ENCODE data around the gene NUP214. TPM values are rescaled to one million over a fixed set of nuclear protein-coding genes. Genes with fewer than 3 reads are reported as not detected.
"Not testable (repeated sequence)": the region's sequence is repeated elsewhere in the genome, so short reads cannot be mapped to it uniquely, and the experiment has no call there.

Gene NUP214
- total RNA-seq, 4 donors from 2014 or later: 17.4 to 45.4 (median 31.1) TPM

- peaks cover 0 to 24% (median 0%) of the 10 kb centered on the region in 3 donors for H3K36me3 ChIP-seq
- 90 to 98% methylated on average over 4 to 8 of the region's 33 CpGs for WGBS, 2 donors
- no peak overlapping the region for H3K27ac ChIP-seq
- no peaks in the 10 kb centered on the region for H3K9me3 ChIP-seq
- no peaks in the 10 kb centered on the region for H3K27me3 ChIP-seq
- DNase-seq: no peak
- H3K4me3 ChIP-seq: no peak overlapping the region
- H3K4me1 ChIP-seq: peaks cover 4 to 15% (median 7%) of the 10 kb centered on the region in 3 donors
- TF ChIP-seq POLR2A (IDR thresholded peaks at IDR 0.05) (no peak), CTCF (IDR thresholded peaks at IDR 0.05) (no peak)
- intact Hi-C loops (cut with DNase I): no loop called here
These were observed 135.5 kb downstream of the NUP214 start for GRCh38 chr9:131260751-131261452.

- intact Hi-C loops (cut with DNase I): no loop called here
- no peak for TF ChIP-seq POLR2A (IDR thresholded peaks at IDR 0.05)
- TF ChIP-seq CTCF (IDR thresholded peaks at IDR 0.05): no peak
- Histone ChIP-seq H3K4me1 (peaks cover 0 to 18% (median 3%) of the 10 kb centered on the region in 3 donors), H3K9me3 (no peaks in the 10 kb centered on the region), H3K27ac (no peak overlapping the region), H3K27me3 (no peaks in the 10 kb centered on the region), H3K36me3 (peaks cover 0 to 24% (median 0%) of the 10 kb centered on the region in 3 donors), H3K4me3 (no peak overlapping the region)
- WGBS, 2 donors: 77 to 84% methylated on average over 12 to 13 of the region's 13 CpGs
- no peak for DNase-seq
These were observed 137.1 kb downstream of the NUP214 start for GRCh38 chr9:131262327-131263032.

GRCh38 chr9:131263033-131263343 lies 137.6 kb downstream of the NUP214 start:
- H3K27ac ChIP-seq; H3K4me3 ChIP-seq; H3K9me3 ChIP-seq; DNase-seq; H3K27me3 ChIP-seq; intact Hi-C loops (cut with DNase I): not testable (repeated sequence)
- Histone ChIP-seq H3K36me3 (peaks cover 0 to 24% (median 0%) of the 10 kb centered on the region in 3 donors), H3K4me1 (peaks cover 0 to 18% (median 3%) of the 10 kb centered on the region in 3 donors)
- 82 to 87% methylated on average over 4 to 5 of the region's 5 CpGs for WGBS, 2 donors

GRCh38 chr9:131263701-131264100 lies 138.3 kb downstream of the NUP214 start:
- H3K27me3 ChIP-seq: no peaks in the 10 kb centered on the region
- no peak for DNase-seq
- WGBS, 2 donors: 85 to 89% methylated on average over 5 to 6 of the region's 6 CpGs
- H3K4me3 ChIP-seq: no peak overlapping the region
- intact Hi-C loops (cut with DNase I): no loop called here
- H3K9me3 ChIP-seq: no peaks in the 10 kb centered on the region
- H3K36me3 ChIP-seq: peaks cover 0 to 24% (median 0%) of the 10 kb centered on the region in 3 donors
- no peak overlapping the region for H3K27ac ChIP-seq
- TF ChIP-seq POLR2A (IDR thresholded peaks at IDR 0.05): no peak
- no peak for TF ChIP-seq CTCF (IDR thresholded peaks at IDR 0.05)
- peaks cover 3 to 18% (median 3%) of the 10 kb centered on the region in 3 donors for H3K4me1 ChIP-seq

- no peak for DNase-seq
- no peak for TF ChIP-seq POLR2A (IDR thresholded peaks at IDR 0.05)
- TF ChIP-seq CTCF (IDR thresholded peaks at IDR 0.05): no peak
- no peak overlapping the region for H3K27ac ChIP-seq
- 66 to 67% methylated on average over 5 to 8 of the region's 11 CpGs for WGBS, 2 donors
- no peak overlapping the region for H3K4me3 ChIP-seq
- H3K36me3 ChIP-seq: peaks cover 0 to 21% (median 0%) of the 10 kb centered on the region in 3 donors
- intact Hi-C loops (cut with DNase I): no loop called here
- peaks cover 3 to 18% (median 3%) of the 10 kb centered on the region in 3 donors for H3K4me1 ChIP-seq
- H3K9me3 ChIP-seq: no peaks in the 10 kb centered on the region
- H3K27me3 ChIP-seq: no peaks in the 10 kb centered on the region
These were observed 138.8 kb downstream of the NUP214 start for GRCh38 chr9:131264231-131264630.
